Measurements from ENCODE around the gene AK9. TPM values are rescaled to one million over a fixed set of nuclear protein-coding genes. Genes with fewer than 3 reads are reported as not detected.
"Not testable (repeated sequence)": the region's sequence is repeated elsewhere in the genome, so short reads cannot be mapped to it uniquely, and the experiment has no call there.

AK9 gene
- total and polyA plus RNA-seq, 2 of the 4 experiments (the other 2 are of a cell fraction) = 1.7 to 1.8 TPM

DNA sequence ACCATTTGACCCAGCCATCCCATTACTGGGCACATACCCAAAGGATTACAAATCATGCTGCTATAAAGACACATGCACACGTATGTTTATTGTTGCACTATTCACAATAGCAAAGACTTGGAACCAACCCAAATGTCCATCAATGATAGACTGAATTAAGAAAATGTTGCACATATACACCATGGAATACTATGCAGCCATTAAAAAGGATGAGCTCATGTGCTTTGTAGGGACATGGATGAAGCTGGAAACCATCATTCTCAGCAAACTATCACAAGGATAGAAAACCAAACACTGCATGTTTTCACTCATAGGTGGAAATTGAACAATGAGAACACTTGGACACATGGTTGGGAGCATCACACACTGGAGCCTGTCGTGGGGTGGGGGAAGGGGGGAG, 121.1 kb downstream of the AK9 start:
- H4K8ac ChIP-seq (ENCODE audit: low read depth in 2 of 2, low read length in 2 of 2); dilution Hi-C loops (cut with HindIII; ENCODE audit: low sequenced_read_pairs, unreplicated experiment); H3K23ac ChIP-seq (ENCODE audit: low read depth, low read length); H3K4me2 ChIP-seq (ENCODE audit: low read depth, low read length); H3K9me1 ChIP-seq (ENCODE audit: insufficient read depth, low read length); H2AK5ac ChIP-seq (ENCODE audit: low read depth, low read length); H3K9ac ChIP-seq (ENCODE audit: low read depth, low read length); H4K91ac ChIP-seq (ENCODE audit: insufficient read depth, low read depth, low read length); H3K4me3 ChIP-seq (ENCODE audit: insufficient read depth, low read depth, low read length); H3K9me3 ChIP-seq (ENCODE audit: control insufficient read depth, insufficient read depth, low read length); H3K4ac ChIP-seq (ENCODE audit: low read depth, low read length); H2AFZ ChIP-seq (replicated peaks; ENCODE audit: low read length, poor library complexity); H4K5ac ChIP-seq (ENCODE audit: low read depth, low read length); H2BK20ac ChIP-seq (ENCODE audit: low read depth, low read length); H3K36me3 ChIP-seq (ENCODE audit: control insufficient read depth, insufficient read depth, low read length); intact Hi-C loops (cut with micrococcal nuclease); H3K4me1 ChIP-seq (ENCODE audit: control insufficient read depth, insufficient read depth, low read length); BruUV-seq (replicated peaks); H2BK15ac ChIP-seq (ENCODE audit: low read depth, low read length); H3K27ac ChIP-seq (ENCODE audit: insufficient read depth, low read length); H3K56ac ChIP-seq (ENCODE audit: extremely low read depth, insufficient read depth, low read length); H2AK9ac ChIP-seq (replicated peaks; ENCODE audit: low read depth, low read length, poor library complexity); DNase-seq; ATAC-seq (ENCODE audit: low read depth); H2BK120ac ChIP-seq (ENCODE audit: low read depth, low read length); in situ Hi-C loops (cut with MboI; ENCODE audit: low sequenced_read_pairs); H4K20me1 ChIP-seq (ENCODE audit: insufficient read depth, low read length); POLR2A ChIA-PET (ENCODE audit: unreplicated experiment); H3K18ac ChIP-seq (ENCODE audit: low read depth, low read length); H3K79me1 ChIP-seq (ENCODE audit: low read depth in 1 of 2, low read length in 2 of 2); CTCF ChIA-PET; H3K27me3 ChIP-seq (ENCODE audit: control insufficient read depth, insufficient read depth, low read length); H3K14ac ChIP-seq (replicated peaks; ENCODE audit: low read depth, low read length); H2BK5ac ChIP-seq (ENCODE audit: low read depth, low read length, poor library complexity, severe bottlenecking): not testable (repeated sequence)
- no CpG with 5 or more reads among the region's 2 CpGs for WGBS, 2 experiments (ENCODE audit: extremely low coverage in 2 of 2, insufficient read length in 1 of 2)
